ENCODE measurements around the gene PLOD3.

The PLOD3 gene

GRCh38 chr7:101185258-101185839 is 32.0 kb downstream of the PLOD3 start:
- no peak for DNase-seq (ENCODE audit: insufficient read length, low spot score)
- TF ChIP-seq SPI1 (IDR thresholded peaks at IDR 0.05; ENCODE audit: low read depth, low read length): no peak
- TF ChIP-seq TAF1 (IDR thresholded peaks at IDR 0.05; ENCODE audit: low read depth, low read length): no peak
- no peak for TF ChIP-seq PAX5 (IDR thresholded peaks at IDR 0.05; ENCODE audit: insufficient read depth, low read length, severe bottlenecking)
- no peak for TF ChIP-seq POU2F2 (IDR thresholded peaks at IDR 0.05; ENCODE audit: low read depth, low read length)
- TF ChIP-seq POLR2AphosphoS5 (IDR thresholded peaks at IDR 0.05; ENCODE audit: low read depth, low read length): no peak
- no peak for TF ChIP-seq POLR2A (IDR thresholded peaks at IDR 0.05; ENCODE audit: low read depth, low read length)
- no peak for FAIRE-seq

- no peak for DNase-seq (ENCODE audit: insufficient read length, low spot score)
- TF ChIP-seq POLR2AphosphoS5 (IDR thresholded peaks at IDR 0.05; ENCODE audit: low read depth, low read length): no peak
- TF ChIP-seq TAF1 (IDR thresholded peaks at IDR 0.05; ENCODE audit: low read depth, low read length): no peak
- no peak for TF ChIP-seq POLR2A (IDR thresholded peaks at IDR 0.05; ENCODE audit: low read depth, low read length)
- no peak for TF ChIP-seq PAX5 (IDR thresholded peaks at IDR 0.05; ENCODE audit: insufficient read depth, low read length, severe bottlenecking)
- no peak for TF ChIP-seq SPI1 (IDR thresholded peaks at IDR 0.05; ENCODE audit: low read depth, low read length)
- no peak for TF ChIP-seq POU2F2 (IDR thresholded peaks at IDR 0.05; ENCODE audit: low read depth, low read length)
- no peak for FAIRE-seq
Observed at GRCh38 chr7:101180130-101180755, 37.1 kb downstream of the PLOD3 start, which contains the start of gene NAT16. TSS of gene NAT16 (minus strand) at chr7:101180293. CDS start at chr7:101174807, 5,486 bp downstream.

GRCh38 chr7:101179713-101180112 is 37.7 kb downstream of the PLOD3 start:
- DNase-seq (ENCODE audit: insufficient read length, low spot score) (no peak), FAIRE-seq (no peak)
- no peak for TF ChIP-seq TAF1 (IDR thresholded peaks at IDR 0.05; ENCODE audit: low read depth, low read length)
- no peak for TF ChIP-seq SPI1 (IDR thresholded peaks at IDR 0.05; ENCODE audit: low read depth, low read length)
- no peak for TF ChIP-seq PAX5 (IDR thresholded peaks at IDR 0.05; ENCODE audit: insufficient read depth, low read length, severe bottlenecking)
- TF ChIP-seq POLR2A (IDR thresholded peaks at IDR 0.05; ENCODE audit: low read depth, low read length): no peak
- TF ChIP-seq POU2F2 (IDR thresholded peaks at IDR 0.05; ENCODE audit: low read depth, low read length): no peak
- TF ChIP-seq POLR2AphosphoS5 (IDR thresholded peaks at IDR 0.05; ENCODE audit: low read depth, low read length): no peak

- no peak for FAIRE-seq
- DNase-seq (ENCODE audit: insufficient read length, low spot score): no peak
Observed at GRCh38 chr7:101179117-101179516, 38.3 kb downstream of the PLOD3 start.

GRCh38 chr7:101177644-101178043 is 39.7 kb downstream of the PLOD3 start:
- FAIRE-seq: no peak
- DNase-seq (ENCODE audit: insufficient read length, low spot score): no peak
- TF ChIP-seq SPI1 (IDR thresholded peaks at IDR 0.05; ENCODE audit: low read depth, low read length): no peak

More at GRCh38 chr7:101179117-101179516, 38.3 kb downstream of the PLOD3 start:
- TF ChIP-seq POU2F2 (IDR thresholded peaks at IDR 0.05; ENCODE audit: low read depth, low read length) (no peak), TAF1 (IDR thresholded peaks at IDR 0.05; ENCODE audit: low read depth, low read length) (no peak), POLR2A (IDR thresholded peaks at IDR 0.05; ENCODE audit: low read depth, low read length) (no peak), SPI1 (IDR thresholded peaks at IDR 0.05; ENCODE audit: low read depth, low read length) (no peak), PAX5 (IDR thresholded peaks at IDR 0.05; ENCODE audit: insufficient read depth, low read length, severe bottlenecking) (no peak), POLR2AphosphoS5 (IDR thresholded peaks at IDR 0.05; ENCODE audit: low read depth, low read length) (no peak)

- FAIRE-seq: no peak
- TF ChIP-seq TAF1 (IDR thresholded peaks at IDR 0.05; ENCODE audit: low read depth, low read length): no peak
- TF ChIP-seq POLR2A (IDR thresholded peaks at IDR 0.05; ENCODE audit: low read depth, low read length): no peak
- no peak for TF ChIP-seq SPI1 (IDR thresholded peaks at IDR 0.05; ENCODE audit: low read depth, low read length)
- no peak for TF ChIP-seq POU2F2 (IDR thresholded peaks at IDR 0.05; ENCODE audit: low read depth, low read length)
- no peak for TF ChIP-seq POLR2AphosphoS5 (IDR thresholded peaks at IDR 0.05; ENCODE audit: low read depth, low read length)
- TF ChIP-seq PAX5 (IDR thresholded peaks at IDR 0.05; ENCODE audit: insufficient read depth, low read length, severe bottlenecking): no peak
Observed at GRCh38 chr7:101175664-101176063, 41.7 kb downstream of the PLOD3 start.

GRCh38 chr7:101174322-101174854 is 43.0 kb downstream of the PLOD3 start:
- no peak for FAIRE-seq
- no peak for DNase-seq (ENCODE audit: insufficient read length, low spot score)
- TF ChIP-seq POU2F2 (IDR thresholded peaks at IDR 0.05; ENCODE audit: low read depth, low read length) (no peak), SPI1 (IDR thresholded peaks at IDR 0.05; ENCODE audit: low read depth, low read length) (no peak), PAX5 (IDR thresholded peaks at IDR 0.05; ENCODE audit: insufficient read depth, low read length, severe bottlenecking) (no peak), TAF1 (IDR thresholded peaks at IDR 0.05; ENCODE audit: low read depth, low read length) (no peak)

More at GRCh38 chr7:101175664-101176063, 41.7 kb downstream of the PLOD3 start:
- DNase-seq (ENCODE audit: insufficient read length, low spot score): no peak

GRCh38 chr7:101173752-101174244 is 43.6 kb downstream of the PLOD3 start:
- peak; percentile 69 for FAIRE-seq
- peak; percentile 67 for DNase-seq (ENCODE audit: insufficient read length, low spot score)

GRCh38 chr7:101172854-101173751 is 44.3 kb downstream of the PLOD3 start:
- DNase-seq (ENCODE audit: insufficient read length, low spot score) (no peak), FAIRE-seq (no peak)

More at GRCh38 chr7:101173752-101174244, 43.6 kb downstream of the PLOD3 start:
- no peak for TF ChIP-seq TAF1 (IDR thresholded peaks at IDR 0.05; ENCODE audit: low read depth, low read length)
- TF ChIP-seq POU2F2 (IDR thresholded peaks at IDR 0.05; ENCODE audit: low read depth, low read length): no peak
- no peak for TF ChIP-seq POLR2A (IDR thresholded peaks at IDR 0.05; ENCODE audit: low read depth, low read length)
- peak; percentile 82 for TF ChIP-seq SPI1 (IDR thresholded peaks at IDR 0.05; ENCODE audit: low read depth, low read length)
- no peak for TF ChIP-seq POLR2AphosphoS5 (IDR thresholded peaks at IDR 0.05; ENCODE audit: low read depth, low read length)
- no peak for TF ChIP-seq PAX5 (IDR thresholded peaks at IDR 0.05; ENCODE audit: insufficient read depth, low read length, severe bottlenecking)

More at GRCh38 chr7:101172854-101173751, 44.3 kb downstream of the PLOD3 start:
- TF ChIP-seq PAX5 (IDR thresholded peaks at IDR 0.05; ENCODE audit: insufficient read depth, low read length, severe bottlenecking): no peak
- TF ChIP-seq POLR2A (IDR thresholded peaks at IDR 0.05; ENCODE audit: low read depth, low read length): no peak
- TF ChIP-seq TAF1 (IDR thresholded peaks at IDR 0.05; ENCODE audit: low read depth, low read length): no peak
- no peak for TF ChIP-seq POLR2AphosphoS5 (IDR thresholded peaks at IDR 0.05; ENCODE audit: low read depth, low read length)
- no peak for TF ChIP-seq POU2F2 (IDR thresholded peaks at IDR 0.05; ENCODE audit: low read depth, low read length)
- TF ChIP-seq SPI1 (IDR thresholded peaks at IDR 0.05; ENCODE audit: low read depth, low read length): no peak

Data from GM12891 (cell line).